NCI-H1694 (cell line): ENCODE data around the gene PODNL1.
"Not testable (repeated sequence)": the region's sequence is repeated elsewhere in the genome, so short reads cannot be mapped to it uniquely, and the experiment has no call there.

ENCODE experiments used
- DNase-seq: peaks from one replicate; lab custom pipeline; 2025; lab: John Stamatoyannopoulos, UW

The PODNL1 gene

GRCh38 chr19:13938301-13939064, at the start of gene PODNL1:
PODNL1 (minus strand) TSS chr19:13938417; CDS start chr19:13938181, 236 bp downstream.
- DNase-seq: no peak

GRCh38 chr19:13987101-13987890, 49.1 kb upstream of the PODNL1 start:
- no peak for DNase-seq

GRCh38 chr19:13986348-13986904, 48.2 kb upstream of the PODNL1 start:
- DNase-seq: no peak

GRCh38 chr19:13985771-13986347, 47.6 kb upstream of the PODNL1 start:
- DNase-seq: no peak

GRCh38 chr19:13984875-13985741, 46.9 kb upstream of the PODNL1 start:
- DNase-seq: no peak

GRCh38 chr19:13984186-13984585, 46.0 kb upstream of the PODNL1 start:
- no peak for DNase-seq

GRCh38 chr19:13983213-13983889, 45.1 kb upstream of the PODNL1 start:
- no peak for DNase-seq

GRCh38 chr19:13982773-13983172, 44.6 kb upstream of the PODNL1 start:
- no peak for DNase-seq

GRCh38 chr19:13981988-13982501, 43.8 kb upstream of the PODNL1 start:
- no peak for DNase-seq

GRCh38 chr19:13981467-13981866, 43.2 kb upstream of the PODNL1 start:
- no peak for DNase-seq

GRCh38 chr19:13981021-13981420, 42.8 kb upstream of the PODNL1 start:
- DNase-seq: no peak

GRCh38 chr19:13980340-13980739, 42.1 kb upstream of the PODNL1 start:
- DNase-seq: no peak

GRCh38 chr19:13979686-13980085, 41.5 kb upstream of the PODNL1 start:
- no peak for DNase-seq

- no peak for DNase-seq
These were observed 41.0 kb upstream of the PODNL1 start for GRCh38 chr19:13979244-13979615.

GRCh38 chr19:13978351-13979243, 40.4 kb upstream of the PODNL1 start:
- DNase-seq: no peak

- DNase-seq: no peak
These were observed 39.6 kb upstream of the PODNL1 start for GRCh38 chr19:13977803-13978202.

- no peak for DNase-seq
These were observed 38.2 kb upstream of the PODNL1 start for GRCh38 chr19:13976446-13976845.

- no peak for DNase-seq
These were observed 37.7 kb upstream of the PODNL1 start for GRCh38 chr19:13975870-13976269.

- DNase-seq: no peak
These were observed 35.9 kb upstream of the PODNL1 start for GRCh38 chr19:13974073-13974472.

GRCh38 chr19:13973479-13973878, 35.3 kb upstream of the PODNL1 start:
- DNase-seq: not testable (repeated sequence)
